ENCODE measurements around the gene ARSG.

GRCh38 chr17:68420065-68420464, 128.8 kb downstream of the ARSG start:
- TF ChIP-seq CTCF (IDR thresholded peaks at IDR 0.05) (no peak), POLR2A (IDR thresholded peaks at IDR 0.05) (no peak)
